Endothelial cell of umbilical vein (primary cell): ENCODE measurements around the gene DLGAP1. TPM values are rescaled to one million over a fixed set of nuclear protein-coding genes. Genes with fewer than 3 reads are reported as not detected.
A peak's percentile ranks its signal among the peaks of the same experiment; 100 is the strongest.
"Not testable (repeated sequence)": the region's sequence is repeated elsewhere in the genome, so short reads cannot be mapped to it uniquely, and the experiment has no call there.

Source experiments
- BruUV-seq: library from RNA; stranded (reverse); fragments of 400-500 nt; replicated peaks from 2 replicates; lab custom pipeline; 2021; lab: Mats Ljungman, UMichigan
- CTCF ChIA-PET: fragments of 300-600, 350-600 bp; sonication (Branson Sonifier 250); formaldehyde crosslinking; loops from one replicate; lab custom pipeline; 2021; ENCODE audit warnings: antibody characterized with exemption, inconsistent platforms; lab: Charles Lee
- POLR2A ChIA-PET: fragments of 300-600, 350-600 bp; sonication (Branson Sonifier 250); formaldehyde crosslinking; loops from one replicate; lab custom pipeline; 2021; ENCODE audit warnings: antibody characterized with exemption, inconsistent platforms; lab: Charles Lee
- DNase-seq: peaks from one replicate; pipeline ENCODE4 v3.0.0-alpha.2; 2011; ENCODE audit warnings: low read depth, low spot score
- FAIRE-seq: peaks from 2 replicates; lab custom pipeline; 2011; peaks lifted over from hg19 to GRCh38; lab: Jason Lieb, UNC
- H2AFZ ChIP-seq: 2 replicates; pipeline ENCODE4 v1.6.0; 2012; ENCODE audit warnings: low read depth, low read length, control low read depth, inconsistent platforms
- H3K27ac ChIP-seq: 2 replicates; pipeline ENCODE4 v1.5.1; 2011; ENCODE audit warnings: low read depth, mild to moderate bottlenecking, control low read depth, low read length, moderate library complexity; ENCODE audit not compliant: insufficient read depth
- H3K27me3 ChIP-seq, 2 experiments: 2 replicates each; pipeline versions ENCODE4 v1.6.0 to v1.6.1; 2011; ENCODE audit warnings: low read length in 2 of 2, mixed read lengths in 1 of 2; ENCODE audit not compliant: control insufficient read depth in 2 of 2, insufficient read depth in 2 of 2
- H3K36me3 ChIP-seq, 2 experiments: 2 replicates in 1 of 2; 3 replicates in 1 of 2; pipeline ENCODE4 v1.5.1; 2011; ENCODE audit warnings: low read length in 2 of 2, mild to moderate bottlenecking in 1 of 2, moderate library complexity in 1 of 2; ENCODE audit not compliant: control insufficient read depth in 2 of 2, insufficient read depth in 2 of 2; ENCODE audit errors: extremely low read depth in 1 of 2
- H3K4me1 ChIP-seq: 3 replicates; pipeline ENCODE4 v1.5.1; 2011; ENCODE audit warnings: mild to moderate bottlenecking, low read length; ENCODE audit not compliant: control insufficient read depth, insufficient read depth; ENCODE audit errors: extremely low read depth
- H3K4me2 ChIP-seq: 2 replicates; pipeline ENCODE4 v1.6.1; 2011; ENCODE audit warnings: low read length, control low read depth, mixed read lengths; ENCODE audit not compliant: insufficient read depth
- H3K4me3 ChIP-seq, 3 experiments: fragments of 200-600 bp in 1 of 3; sonication (generic), shearing (Covaris generic) in 1 of 3; replicated peaks in 1 of 3; 2 replicates each; pipeline ENCODE4 v1.5.1; 2011 to 2016; ENCODE audit warnings: control low read depth in 3 of 3, low read length in 3 of 3, mild to moderate bottlenecking in 2 of 3, inconsistent platforms in 1 of 3, low read depth in 1 of 3, moderate library complexity in 1 of 3; ENCODE audit not compliant: insufficient read depth in 1 of 3
- H3K79me2 ChIP-seq: 2 replicates; pipeline ENCODE4 v1.6.0; 2012; ENCODE audit warnings: low read length, inconsistent platforms; ENCODE audit not compliant: control insufficient read depth, insufficient read depth
- H3K9ac ChIP-seq: replicated peaks from 2 replicates; pipeline ENCODE3; 2011; ENCODE audit warnings: low read length, control low read depth; ENCODE audit not compliant: insufficient read depth; ENCODE audit errors: extremely low read depth
- H3K9me1 ChIP-seq: replicated peaks from 3 replicates; pipeline ENCODE4 v1.6.0; 2011; ENCODE audit warnings: mild to moderate bottlenecking, low read length; ENCODE audit not compliant: control insufficient read depth, insufficient read depth; ENCODE audit errors: extremely low read depth
- H3K9me3 ChIP-seq: replicated peaks from 2 replicates; pipeline ENCODE4 v1.5.1; 2012; ENCODE audit warnings: low read length, inconsistent platforms; ENCODE audit not compliant: control insufficient read depth, insufficient read depth
- H4K20me1 ChIP-seq: replicated peaks from 2 replicates; pipeline ENCODE3; 2011; ENCODE audit warnings: mild to moderate bottlenecking, low read length; ENCODE audit not compliant: control insufficient read depth, insufficient read depth; ENCODE audit errors: extremely low read depth
- FOS ChIP-seq: IDR thresholded peaks from 2 replicates; pipeline ENCODE4 v1.6.1; 2011; ENCODE audit warnings: mild to moderate bottlenecking, low read length, moderate library complexity, borderline replicate concordance; ENCODE audit not compliant: insufficient read depth
- JUN ChIP-seq: IDR thresholded peaks from 2 replicates; pipeline ENCODE4 v1.6.1; 2011; ENCODE audit warnings: borderline replicate concordance, low read depth; ENCODE audit not compliant: insufficient read length, insufficient read depth
- POLR2AphosphoS5 ChIP-seq: IDR thresholded peaks from 2 replicates; pipeline ENCODE4 v1.6.1; 2012; ENCODE audit warnings: low read depth, mild to moderate bottlenecking, control low read depth, low read length, moderate library complexity; ENCODE audit not compliant: insufficient read depth
- dilution Hi-C: fragments of 300-500 bp; cut with MboI; formaldehyde crosslinking; loops from one replicate; pipeline ENCODE4 v1.15.0; 2019; ENCODE audit warnings: low sequenced_read_pairs; ENCODE audit not compliant: extremely low pct_ligation_motif_present
- intact Hi-C: fragments of 100-400 bp; cut with micrococcal nuclease; formaldehyde crosslinking; loops from one replicate; pipeline ENCODE4 v1.10.0; 2022
- polyA plus RNA-seq, 4 experiments: library from polyadenylated mRNA; depleted of rRNA in 3 of 4; stranded (reverse) in 3 of 4; unstranded in 1 of 4; fragments of >200 nt; gene quantifications; 2 replicates each; pipeline versions ENCODE4 v1.2.1 to v1.2.3, GENCODE V29; 2011 to 2012; ENCODE audit warnings: missing spikeins in 1 of 4
- total RNA-seq: library from RNA; stranded (reverse); gene quantifications from 2 replicates; pipeline ENCODE4 v1.2.3, GENCODE V29; 2021
- TF ChIP-seq, protein P1 (sequence below): IDR thresholded peaks from 2 replicates; pipeline ENCODE4 v1.6.1; 2011; ENCODE audit not compliant: insufficient read depth, insufficient read length

DLGAP1 gene
- total and polyA plus RNA-seq, 2 donors (not counting 3 experiments of a cell fraction or from before 2014, with no cell fraction given) = 0.04 TPM; not detected in 1

DNA sequence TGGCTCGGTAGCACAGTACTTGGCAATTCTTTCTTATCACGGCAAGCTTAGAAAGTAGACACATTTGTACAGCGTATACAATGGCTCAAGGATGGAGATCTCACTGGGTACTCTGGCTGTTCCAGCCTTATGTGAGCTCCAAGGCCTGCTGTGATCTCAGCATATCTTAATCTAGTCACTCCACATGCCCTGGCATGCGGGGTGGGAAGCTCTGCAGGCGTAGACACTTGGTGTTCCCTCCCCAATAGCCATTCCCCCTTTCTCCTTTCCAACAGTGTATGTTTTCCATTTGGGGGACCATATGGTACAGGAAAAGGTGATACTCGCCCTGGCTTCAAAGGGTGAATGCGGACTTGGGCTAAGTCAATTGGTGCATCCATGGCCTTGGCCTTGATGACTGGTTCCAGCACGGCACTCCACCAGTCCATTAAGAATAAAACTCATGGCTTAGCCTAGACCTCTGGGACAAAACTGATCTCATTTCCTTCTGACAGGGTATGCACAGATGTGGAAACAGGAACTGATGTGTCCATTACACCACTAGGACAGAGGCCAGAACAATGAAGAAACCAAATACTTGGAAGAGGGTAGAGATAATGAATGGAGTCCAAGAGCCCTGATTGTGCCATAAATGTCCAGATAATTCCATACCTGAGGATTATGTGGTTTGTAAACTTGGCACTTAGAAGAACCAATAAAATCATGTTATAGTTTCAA is 976.7 kb downstream of the DLGAP1 start:
- Histone ChIP-seq H4K20me1 (no peaks in the 10 kb centered on the region), H3K9me3 (no peaks in the 10 kb centered on the region), H3K79me2 (no peaks in the 10 kb centered on the region), H3K36me3 (no peaks in the 10 kb centered on the region), H3K4me3 (no peak overlapping the region), H3K27ac (no peak overlapping the region), H3K4me1 (peaks cover 4% of the 10 kb centered on the region), H3K4me2 (no peak overlapping the region), H3K9ac (no peak overlapping the region), H3K27me3 (no peaks in the 10 kb centered on the region), H2AFZ (peak overlapping the region; percentile 17), H3K9me1 (no peaks in the 10 kb centered on the region)
- intact Hi-C loops = no loop called here
- BruUV-seq = TSS peak; percentile 78
- ChIA-PET POLR2A (no interaction called here), CTCF (interaction anchor here (1.1 to 2.3 kb wide), 4 partner anchors 10 to 107 kb away, joined by 5 to 10 read pairs (median 6); no protein-coding TSS in a partner anchor)
- DNase-seq (peak; percentile 22), FAIRE-seq (peak; percentile 77)
- peak; percentile 17 for TF ChIP-seq JUN
- TF ChIP-seq, protein P1, sequence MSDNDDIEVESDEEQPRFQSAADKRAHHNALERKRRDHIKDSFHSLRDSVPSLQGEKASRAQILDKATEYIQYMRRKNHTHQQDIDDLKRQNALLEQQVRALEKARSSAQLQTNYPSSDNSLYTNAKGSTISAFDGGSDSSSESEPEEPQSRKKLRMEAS = no peak
- TF ChIP-seq FOS = peak; percentile 46
- dilution Hi-C loops = no loop called here

DNA sequence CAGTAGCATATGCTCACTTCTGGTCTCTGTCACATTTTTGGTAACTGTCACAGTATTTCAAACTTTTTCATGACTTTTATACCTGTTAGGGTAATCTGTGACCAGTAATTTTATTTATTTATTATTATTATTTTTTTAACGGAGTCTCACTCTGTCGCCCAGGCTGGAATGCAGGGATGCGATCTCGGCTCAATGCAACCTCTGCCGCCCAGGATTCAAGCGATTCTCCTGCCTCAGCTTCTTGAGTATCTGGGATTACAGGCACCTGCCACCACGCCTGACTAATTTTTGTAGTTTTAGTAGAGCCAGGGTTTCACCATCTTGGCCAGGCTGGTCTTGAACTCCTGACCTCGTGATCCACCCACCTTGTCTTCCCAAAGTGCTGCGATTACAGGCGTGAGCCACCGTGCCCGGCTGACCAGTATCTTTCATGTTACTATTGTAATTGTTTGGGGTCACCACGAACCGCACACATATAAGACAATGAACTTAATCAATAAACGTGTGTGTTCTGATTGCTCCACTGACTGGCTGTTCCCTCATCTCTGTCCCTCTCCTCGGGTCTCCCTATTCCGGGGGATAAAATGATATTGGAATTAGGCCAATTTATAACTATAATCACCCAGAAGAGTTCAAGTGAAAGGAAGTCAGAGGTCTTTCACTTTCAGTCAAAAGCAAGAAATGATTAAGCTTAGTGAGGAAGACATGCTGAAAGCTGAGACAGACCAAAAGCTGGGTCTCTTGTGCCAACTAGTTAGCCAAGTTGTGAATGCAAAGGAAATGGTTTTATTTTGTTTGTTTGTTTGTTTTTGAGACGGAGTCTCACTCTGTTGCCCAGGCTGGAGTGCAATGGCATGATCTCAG is 982.2 kb downstream of the DLGAP1 start:
- Histone ChIP-seq H3K4me3 (no peak overlapping the region), H3K36me3 (no peaks in the 10 kb centered on the region), H4K20me1 (no peaks in the 10 kb centered on the region), H3K9ac (no peak overlapping the region), H3K9me1 (no peaks in the 10 kb centered on the region), H3K27ac (no peak overlapping the region), H3K4me2 (no peak overlapping the region), H3K79me2 (no peaks in the 10 kb centered on the region), H2AFZ (no peak overlapping the region), H3K27me3 (no peaks in the 10 kb centered on the region), H3K9me3 (no peaks in the 10 kb centered on the region), H3K4me1 (no peaks in the 10 kb centered on the region)
- peak; percentile 24 for FAIRE-seq
- intact Hi-C loops = no loop called here
- TF ChIP-seq FOS (no peak), POLR2AphosphoS5 (no peak)
- TF ChIP-seq, protein P1 = no peak
- no TSS peak for BruUV-seq
- dilution Hi-C loops = loop anchor here (25.0 kb wide), 1 partner anchor 211 kb away; the partner anchor contains the start of gene MYL12B
- ChIA-PET CTCF (interaction anchor here (0.7 to 1.2 kb wide), 8 partner anchors 9 to 193 kb away, joined by 3 to 7 read pairs (median 4); no protein-coding TSS in a partner anchor), POLR2A (no interaction called here)
- peak; percentile 33 for DNase-seq

DNA sequence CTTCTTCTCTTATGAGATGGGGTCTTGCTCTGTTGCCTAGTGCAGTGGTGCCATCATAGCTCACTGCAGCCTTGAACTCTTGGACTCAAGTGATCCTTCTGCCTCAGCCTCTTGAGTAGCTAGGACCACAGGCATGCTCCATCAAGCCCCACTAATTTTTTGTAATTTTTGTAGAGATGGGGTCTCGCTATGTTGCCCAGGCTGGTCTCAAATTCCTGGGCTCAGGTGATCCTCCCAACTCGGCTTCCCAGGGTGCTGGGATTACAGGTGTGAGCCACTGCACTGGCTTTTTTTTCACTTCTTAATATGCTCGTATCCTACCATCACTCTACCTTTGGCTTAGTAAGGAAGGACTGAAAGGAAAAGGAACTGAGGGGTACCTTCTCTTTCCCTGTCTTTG is 983.0 kb downstream of the DLGAP1 start:
- POLR2A ChIA-PET, intact Hi-C loops, H3K9me1 ChIP-seq, H4K20me1 ChIP-seq, H3K36me3 ChIP-seq, H2AFZ ChIP-seq, H3K27ac ChIP-seq, H3K4me3 ChIP-seq, FAIRE-seq, DNase-seq, H3K27me3 ChIP-seq, H3K79me2 ChIP-seq, H3K9ac ChIP-seq, H3K9me3 ChIP-seq, H3K4me1 ChIP-seq, H3K4me2 ChIP-seq, CTCF ChIA-PET, BruUV-seq: not testable (repeated sequence)
- dilution Hi-C loops = loop anchor here (25.0 kb wide), 1 partner anchor 210 kb away; the partner anchor contains the start of gene MYL12B
